ENCODE data around the gene GLP1R.

GRCh38 chr6:39077882-39078594, 29.5 kb downstream of the GLP1R start:
- TF ChIP-seq POLR2A (IDR thresholded peaks at IDR 0.05; ENCODE audit: low read length): no peak
- TF ChIP-seq GATA1 (IDR thresholded peaks at IDR 0.05; ENCODE audit: low read depth, low read length): no peak
